Measurements from ENCODE around the gene TMTC1.

DNA sequence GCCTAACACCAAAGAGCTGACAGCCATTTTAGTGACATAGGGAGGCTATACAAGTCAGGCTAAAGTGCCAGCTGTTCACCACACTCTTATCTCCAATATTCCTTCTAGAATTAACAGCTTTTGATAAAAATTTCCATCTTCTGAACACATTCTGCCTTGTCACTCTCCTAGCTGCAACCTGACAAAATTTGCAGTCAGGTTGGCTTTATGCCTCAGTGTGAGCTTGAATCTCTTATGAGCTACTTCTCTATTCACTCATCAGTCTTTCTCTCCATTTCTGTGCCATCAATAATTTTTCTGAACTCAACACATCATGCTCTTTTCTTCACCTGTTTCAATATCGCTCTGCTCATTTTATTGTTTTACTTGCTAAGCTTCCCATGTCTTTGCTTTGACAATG lies 50.2 kb downstream of the TMTC1 start:
- TF ChIP-seq POLR2A (IDR thresholded peaks at IDR 0.05), result no peak
- TF ChIP-seq, protein P1, sequence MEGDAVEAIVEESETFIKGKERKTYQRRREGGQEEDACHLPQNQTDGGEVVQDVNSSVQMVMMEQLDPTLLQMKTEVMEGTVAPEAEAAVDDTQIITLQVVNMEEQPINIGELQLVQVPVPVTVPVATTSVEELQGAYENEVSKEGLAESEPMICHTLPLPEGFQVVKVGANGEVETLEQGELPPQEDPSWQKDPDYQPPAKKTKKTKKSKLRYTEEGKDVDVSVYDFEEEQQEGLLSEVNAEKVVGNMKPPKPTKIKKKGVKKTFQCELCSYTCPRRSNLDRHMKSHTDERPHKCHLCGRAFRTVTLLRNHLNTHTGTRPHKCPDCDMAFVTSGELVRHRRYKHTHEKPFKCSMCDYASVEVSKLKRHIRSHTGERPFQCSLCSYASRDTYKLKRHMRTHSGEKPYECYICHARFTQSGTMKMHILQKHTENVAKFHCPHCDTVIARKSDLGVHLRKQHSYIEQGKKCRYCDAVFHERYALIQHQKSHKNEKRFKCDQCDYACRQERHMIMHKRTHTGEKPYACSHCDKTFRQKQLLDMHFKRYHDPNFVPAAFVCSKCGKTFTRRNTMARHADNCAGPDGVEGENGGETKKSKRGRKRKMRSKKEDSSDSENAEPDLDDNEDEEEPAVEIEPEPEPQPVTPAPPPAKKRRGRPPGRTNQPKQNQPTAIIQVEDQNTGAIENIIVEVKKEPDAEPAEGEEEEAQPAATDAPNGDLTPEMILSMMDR (IDR thresholded peaks at IDR 0.05), result no peak
